ENCODE measurements around the gene RABGGTA.

DNA sequence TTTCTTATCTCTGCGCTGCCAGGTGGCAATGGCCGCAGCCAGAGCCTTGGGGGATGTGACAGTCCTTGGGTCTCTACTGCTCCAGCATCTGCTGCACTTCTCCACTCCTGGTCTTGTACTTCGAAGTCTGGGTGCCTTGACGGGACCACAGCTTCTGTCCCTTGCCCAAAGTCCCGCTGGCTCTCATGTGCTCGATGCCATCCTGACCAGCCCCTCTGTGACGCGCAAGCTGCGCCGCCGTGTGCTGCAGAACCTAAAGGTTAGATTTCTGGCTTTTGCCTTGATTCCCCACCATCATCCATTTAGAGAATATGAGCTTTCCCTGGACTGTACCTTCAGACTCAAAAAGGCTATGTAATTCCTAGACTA, 32.6 kb upstream of the RABGGTA start:
- TF ChIP-seq NFE2L2 (conservative IDR thresholded peaks at IDR 0.05; ENCODE audit: low read length): no peak
- TF ChIP-seq, protein P1, sequence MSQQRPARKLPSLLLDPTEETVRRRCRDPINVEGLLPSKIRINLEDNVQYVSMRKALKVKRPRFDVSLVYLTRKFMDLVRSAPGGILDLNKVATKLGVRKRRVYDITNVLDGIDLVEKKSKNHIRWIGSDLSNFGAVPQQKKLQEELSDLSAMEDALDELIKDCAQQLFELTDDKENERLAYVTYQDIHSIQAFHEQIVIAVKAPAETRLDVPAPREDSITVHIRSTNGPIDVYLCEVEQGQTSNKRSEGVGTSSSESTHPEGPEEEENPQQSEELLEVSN (IDR thresholded peaks at IDR 0.05; ENCODE audit: borderline replicate concordance, low read depth): no peak
- TF ChIP-seq, protein P2, sequence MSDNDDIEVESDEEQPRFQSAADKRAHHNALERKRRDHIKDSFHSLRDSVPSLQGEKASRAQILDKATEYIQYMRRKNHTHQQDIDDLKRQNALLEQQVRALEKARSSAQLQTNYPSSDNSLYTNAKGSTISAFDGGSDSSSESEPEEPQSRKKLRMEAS (IDR thresholded peaks at IDR 0.05): no peak
